K562 (cell line): ENCODE measurements around the gene SNAPC3. TPM values are rescaled to one million over a fixed set of nuclear protein-coding genes. Genes with fewer than 3 reads are reported as not detected.

Experiments used
- CBFB ChIP-seq: sonication (generic); formaldehyde crosslinking; IDR thresholded peaks from 2 replicates; pipeline ENCODE4 v1.4.0; 2020; ENCODE audit warnings: mild to moderate bottlenecking, missing genetic modification reagents
- CBX2 ChIP-seq: fragments of 200-600 bp; sonication (generic); IDR thresholded peaks from one replicate; pipeline ENCODE4 v1.6.1; 2012; ENCODE audit warnings: mild to moderate bottlenecking, low read length, inconsistent platforms; ENCODE audit not compliant: insufficient read depth, poor library complexity, severe bottlenecking
- CCNT2 ChIP-seq: IDR thresholded peaks from 2 replicates; pipeline ENCODE4 v1.6.1; 2011; ENCODE audit warnings: borderline replicate concordance, low read depth, mild to moderate bottlenecking, moderate library complexity, mixed read lengths, low read length; ENCODE audit not compliant: insufficient read length; ENCODE audit errors: extremely low read depth
- FOXP4 ChIP-seq: sonication (generic); formaldehyde crosslinking; IDR thresholded peaks from 2 replicates; pipeline ENCODE4 v1.8.0; 2022; ENCODE audit warnings: mild to moderate bottlenecking, missing genetic modification reagents, borderline replicate concordance
- FUS ChIP-seq: fragments of 200-400 bp; formaldehyde crosslinking; optimal IDR thresholded peaks from 2 replicates; pipeline ENCODE3; 2017; ENCODE audit warnings: low read depth, low read length
- HBP1 ChIP-seq: fragments of 450-650 bp; formaldehyde crosslinking; IDR thresholded peaks from 2 replicates; pipeline ENCODE4 v1.4.0; 2022; ENCODE audit warnings: missing genetic modification characterization
- HEY1 ChIP-seq: fragments of 250-450 bp; sonication (Bioruptor Pico); IDR thresholded peaks from 2 replicates; pipeline ENCODE4 v1.5.0; 2020; ENCODE audit warnings: mild to moderate bottlenecking, moderate library complexity, borderline replicate concordance
- KDM2B ChIP-seq: fragments of 250-450 bp; sonication (Bioruptor Pico); IDR thresholded peaks from 2 replicates; pipeline ENCODE4 v1.8.0; 2021; ENCODE audit warnings: mild to moderate bottlenecking, moderate library complexity
- MAFG ChIP-seq: fragments of 450-650 bp; conservative IDR thresholded peaks from 2 replicates; pipeline ENCODE4 v1.6.1; 2016; ENCODE audit warnings: missing genetic modification characterization, missing compliant biosample characterization
- MXI1 ChIP-seq: IDR thresholded peaks from 2 replicates; pipeline ENCODE4 v1.6.1; 2011; ENCODE audit warnings: low read depth, mild to moderate bottlenecking, improper control_type of control experiment, low read length
- NCOA2 ChIP-seq, 2 experiments: fragments of 450-650 bp; IDR thresholded peaks; 2 replicates each; pipeline ENCODE4 v1.6.1; 2018; ENCODE audit warnings: mild to moderate bottlenecking in 2 of 2, moderate library complexity in 1 of 2; ENCODE audit not compliant: partially characterized antibody in 2 of 2
- NR2C2 ChIP-seq, 2 experiments: fragments of 200-800 bp in 1 of 2; sonication (Bioruptor generic) in 1 of 2; sonication (generic) in 1 of 2; formaldehyde crosslinking in 1 of 2; IDR thresholded peaks; 2 replicates each; pipeline versions ENCODE4 v1.6.1 to v1.8.0; 2016 to 2022; ENCODE audit warnings: mild to moderate bottlenecking in 1 of 2, missing compliant biosample characterization in 1 of 2, missing genetic modification characterization in 1 of 2, missing genetic modification reagents in 1 of 2
- PREB ChIP-seq: sonication (generic); formaldehyde crosslinking; IDR thresholded peaks from 2 replicates; pipeline ENCODE4 v1.8.1; 2023; ENCODE audit warnings: mild to moderate bottlenecking, missing genetic modification reagents
- PYGO2 ChIP-seq: fragments of 450-650 bp; IDR thresholded peaks from 2 replicates; pipeline ENCODE4 v1.6.1; 2016; ENCODE audit warnings: mild to moderate bottlenecking, missing genetic modification characterization, moderate library complexity, missing compliant biosample characterization
- SRSF1 ChIP-seq: fragments of 200-400 bp; formaldehyde crosslinking; IDR thresholded peaks from 2 replicates; pipeline ENCODE4 v1.6.1; 2017; ENCODE audit warnings: mild to moderate bottlenecking, low read depth, low read length, moderate library complexity
- STAT6 ChIP-seq: sonication (generic); formaldehyde crosslinking; IDR thresholded peaks from 2 replicates; pipeline ENCODE4 v1.8.1; 2023; ENCODE audit warnings: mild to moderate bottlenecking, missing genetic modification reagents
- TEAD2 ChIP-seq: fragments of 450-650 bp; IDR thresholded peaks from 2 replicates; pipeline ENCODE4 v1.6.1; 2016; ENCODE audit warnings: missing genetic modification characterization, control low read depth, missing compliant biosample characterization
- ZNF561 ChIP-seq: fragments of 450-650 bp; formaldehyde crosslinking; conservative IDR thresholded peaks from 2 replicates; pipeline ENCODE4 v1.4.0; 2020; ENCODE audit warnings: mild to moderate bottlenecking, moderate library complexity
- polyA plus RNA-seq, 8 experiments: library from polyadenylated mRNA; depleted of rRNA in 4 of 8; stranded (reverse) in 5 of 8; unstranded in 3 of 8; fragments of >200 nt; fragmentation: Nextera tagmentation in 2 of 8; fragmentation: Illumina TruSeq in 1 of 8; extraction: Ambion mirVana in 2 of 8; extraction: Trizol in 1 of 8; gene quantifications; 2 replicates each; pipeline versions ENCODE4 v1.2.1 to v1.2.3, GENCODE V29; 2011 to 2014; ENCODE audit warnings: inconsistent platforms in 1 of 8, missing spikeins in 1 of 8
- total RNA-seq, 7 experiments: library from RNA; depleted of rRNA in 6 of 7; stranded (reverse); fragments of >200 nt in 6 of 7; fragmentation: Illumina TruSeq in 2 of 7; extraction: Trizol in 2 of 7; gene quantifications; 2 replicates each; pipeline versions ENCODE4 v1.2.1 to v1.2.3, GENCODE V29; 2011 to 2021; ENCODE audit warnings: low replicate concordance in 1 of 7

Gene SNAPC3
- total and polyA plus RNA-seq, 9 of the 15 experiments (the other 6 are each of a cell fraction or from before 2014, with no cell fraction given), result 2.3 to 38.9 (median 19.8) TPM

GRCh38 chr9:15509931-15510788 is 87.5 kb downstream of the SNAPC3 start (continued):
- TF ChIP-seq FOXP4 (CRISPR knock-in tag) (no peak), STAT6 (CRISPR knock-in tag) (no peak), MXI1 (no peak), HEY1 (CRISPR knock-in tag) (no peak), CBFB (no peak), TEAD2 (tag) (no peak), NR2C2 (CRISPR knock-in tag; IDR thresholded peaks at IDR 0.05) (no peak), NR2C2 (tag; IDR thresholded peaks at IDR 0.05) (no peak), MAFG (no peak), CCNT2 (peak; percentile 27), ZNF561 (no peak), FUS (no peak), CBX2 (no peak), HBP1 (CRISPR knock-in tag) (no peak), NCOA2 (IDR thresholded peaks at IDR 0.05; ENCODE audit: partially characterized antibody in 2 of 2) (no peak), PREB (CRISPR knock-in tag) (no peak), KDM2B (no peak), SRSF1 (no peak), PYGO2 (tag) (no peak)
